ENCODE results near the gene RHD. TPM values are rescaled to one million over a fixed set of nuclear protein-coding genes. Genes with fewer than 3 reads are reported as not detected.

RHD gene
- total RNA-seq, 1 experiment from 2014 or later, result 1.3 TPM

DNA sequence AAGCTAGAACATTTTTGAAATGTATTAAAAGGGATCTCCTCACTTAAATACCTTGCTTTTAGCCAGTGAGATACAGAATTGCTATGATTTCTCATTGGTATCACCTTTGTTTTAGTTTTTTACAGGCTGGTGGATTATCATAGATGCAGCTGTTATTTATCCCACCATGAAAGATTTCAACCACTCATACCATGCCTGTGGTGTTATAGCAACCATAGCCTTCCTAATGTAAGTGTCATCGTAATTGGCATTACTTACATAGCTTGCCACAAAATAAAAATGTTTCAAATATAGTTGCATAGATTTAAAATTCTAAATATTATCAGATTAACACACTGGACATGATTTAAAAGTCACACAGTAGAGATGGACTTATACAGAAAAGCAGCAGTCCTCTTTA, 70.5 kb downstream of the RHD start:
- no peak overlapping the region for H2BK120ac ChIP-seq (ENCODE audit: low read depth, low read length, poor library complexity, severe bottlenecking)
- no peaks in the 10 kb centered on the region for H4K20me1 ChIP-seq (ENCODE audit: control insufficient read depth, insufficient read depth, insufficient read length)
- no peak overlapping the region for H3K27ac ChIP-seq (ENCODE audit: insufficient read length, low read depth, low read length)
- no peaks in the 10 kb centered on the region for H3K9me3 ChIP-seq (ENCODE audit: control insufficient read depth, low read depth, low read length)
- Mint-ChIP-seq H3K4me1 (peaks cover 9 to 13% of the 10 kb centered on the region in 2 experiments), H3K27me3 (ENCODE audit: low read depth) (no peaks in the 10 kb centered on the region), H3K4me3 (no peak overlapping the region), H3K9me3 (no peaks in the 10 kb centered on the region), H3K36me3 (ENCODE audit: insufficient read depth in 1 of 3, low read depth in 3 of 3) (peaks cover 8 to 55% (median 41%) of the 10 kb centered on the region in 3 experiments; a peak in 6 of 7 replicates), H3K27ac (no peak overlapping the region)
- no peak overlapping the region for H3T11ph ChIP-seq (ENCODE audit: low read length)
- TF ChIP-seq, protein P1, sequence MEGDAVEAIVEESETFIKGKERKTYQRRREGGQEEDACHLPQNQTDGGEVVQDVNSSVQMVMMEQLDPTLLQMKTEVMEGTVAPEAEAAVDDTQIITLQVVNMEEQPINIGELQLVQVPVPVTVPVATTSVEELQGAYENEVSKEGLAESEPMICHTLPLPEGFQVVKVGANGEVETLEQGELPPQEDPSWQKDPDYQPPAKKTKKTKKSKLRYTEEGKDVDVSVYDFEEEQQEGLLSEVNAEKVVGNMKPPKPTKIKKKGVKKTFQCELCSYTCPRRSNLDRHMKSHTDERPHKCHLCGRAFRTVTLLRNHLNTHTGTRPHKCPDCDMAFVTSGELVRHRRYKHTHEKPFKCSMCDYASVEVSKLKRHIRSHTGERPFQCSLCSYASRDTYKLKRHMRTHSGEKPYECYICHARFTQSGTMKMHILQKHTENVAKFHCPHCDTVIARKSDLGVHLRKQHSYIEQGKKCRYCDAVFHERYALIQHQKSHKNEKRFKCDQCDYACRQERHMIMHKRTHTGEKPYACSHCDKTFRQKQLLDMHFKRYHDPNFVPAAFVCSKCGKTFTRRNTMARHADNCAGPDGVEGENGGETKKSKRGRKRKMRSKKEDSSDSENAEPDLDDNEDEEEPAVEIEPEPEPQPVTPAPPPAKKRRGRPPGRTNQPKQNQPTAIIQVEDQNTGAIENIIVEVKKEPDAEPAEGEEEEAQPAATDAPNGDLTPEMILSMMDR (conservative IDR thresholded peaks at IDR 0.05), result no peak
- no peaks in the 10 kb centered on the region for H3K27me3 ChIP-seq (ENCODE audit: insufficient read depth, low read length)
- peaks cover 7% of the 10 kb centered on the region; the same call in 1 of the 2 replicates for H3K79me2 ChIP-seq (ENCODE audit: insufficient read depth, low read length)
- H3K23me2 ChIP-seq (ENCODE audit: insufficient read length, low read depth, low read length, poor library complexity, severe bottlenecking), result no peaks in the 10 kb centered on the region
- no peak overlapping the region for H2BK15ac ChIP-seq (ENCODE audit: low read depth, low read length)
- H4K8ac ChIP-seq (replicated peaks; ENCODE audit: insufficient read length, low read depth, low read length), result no peak overlapping the region
- WGBS (ENCODE audit: extremely low coverage, insufficient read length, low lambda C conversion rate), result no CpG with 5 or more reads among the region's 1 CpG
- no peak overlapping the region for H2AK5ac ChIP-seq (ENCODE audit: insufficient read length, low read length)
- H3K79me1 ChIP-seq (ENCODE audit: insufficient read depth, low read depth, low read length, poor library complexity, severe bottlenecking), result peaks cover 8% of the 10 kb centered on the region
- H2BK12ac ChIP-seq (ENCODE audit: insufficient read length, low read depth, low read length), result no peak overlapping the region
- no peak overlapping the region for H2AFZ ChIP-seq (ENCODE audit: low read length)
- H3K4ac ChIP-seq (ENCODE audit: low read depth, low read length), result no peak overlapping the region
- H2BK20ac ChIP-seq (ENCODE audit: low read depth, low read length, poor library complexity, severe bottlenecking), result no peak overlapping the region
- no peak overlapping the region for H3K18ac ChIP-seq (ENCODE audit: insufficient read length, low read depth, low read length)
- no peak overlapping the region for H3K14ac ChIP-seq (ENCODE audit: insufficient read depth, low read length)
- H4K91ac ChIP-seq (ENCODE audit: insufficient read length, low read depth, low read length), result no peak overlapping the region
- no peak overlapping the region for H3K9ac ChIP-seq (ENCODE audit: extremely low read depth, insufficient read length, low read length)
- no peak overlapping the region for H3K4me2 ChIP-seq (ENCODE audit: insufficient read depth, insufficient read length, low read length)
- H3K23ac ChIP-seq (ENCODE audit: insufficient read length, low read depth, low read length), result no peak overlapping the region
- no peak overlapping the region for H4K5ac ChIP-seq (ENCODE audit: insufficient read length, low read depth, low read length)
- no peak overlapping the region for H2BK5ac ChIP-seq (ENCODE audit: insufficient read length, low read length)
- H3K56ac ChIP-seq (ENCODE audit: insufficient read length, low read depth, low read length), result no peak overlapping the region
- no peak for DNase-seq
- no peaks in the 10 kb centered on the region for H3K4me1 ChIP-seq (ENCODE audit: insufficient read depth, low read length)
